ENCODE data around the gene ACVR1C. TPM values are rescaled to one million over a fixed set of nuclear protein-coding genes. Genes with fewer than 3 reads are reported as not detected.
"Not testable (repeated sequence)": the region's sequence is repeated elsewhere in the genome, so short reads cannot be mapped to it uniquely, and the experiment has no call there.

Gene ACVR1C
- total RNA-seq, 4 donors from 2014 or later, result 1.4 to 9.4 (median 5.4) TPM

DNA sequence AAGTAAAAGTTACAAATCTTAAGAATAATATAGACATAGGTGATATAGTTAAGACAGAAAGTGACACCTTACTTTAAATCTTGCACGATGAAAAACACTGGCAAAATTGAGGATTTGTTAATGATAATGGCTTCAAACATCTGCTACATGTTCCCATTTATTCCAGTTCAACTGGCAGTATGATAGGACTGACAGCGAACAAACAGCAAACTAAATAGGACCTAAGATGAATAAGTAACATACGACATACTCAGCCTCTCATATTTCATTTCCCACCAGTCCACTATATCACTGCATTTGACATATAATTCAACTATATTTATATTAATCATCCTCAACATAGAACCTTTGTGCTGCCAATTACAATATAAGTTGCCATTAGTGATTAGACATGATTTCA, 36.3 kb downstream of the ACVR1C start:
- Histone ChIP-seq H3K4me3 (no peak overlapping the region), H3K9me3 (no peaks in the 10 kb centered on the region), H3K27me3 (peaks cover 0 to 7% of the 10 kb centered on the region in 2 donors), H3K4me1 (peaks cover 0 to 15% (median 0%) of the 10 kb centered on the region in 4 donors), H3K27ac (no peak overlapping the region), H3K36me3 (no peaks in the 10 kb centered on the region)
- DNase-seq (ENCODE audit: low spot score in 2 of 2), result no peak
- 87 to 89% methylated on average over 3 of the region's 3 CpGs for WGBS, 2 donors
- no peak for TF ChIP-seq EP300 (IDR thresholded peaks at IDR 0.05)
- TF ChIP-seq, protein P1, sequence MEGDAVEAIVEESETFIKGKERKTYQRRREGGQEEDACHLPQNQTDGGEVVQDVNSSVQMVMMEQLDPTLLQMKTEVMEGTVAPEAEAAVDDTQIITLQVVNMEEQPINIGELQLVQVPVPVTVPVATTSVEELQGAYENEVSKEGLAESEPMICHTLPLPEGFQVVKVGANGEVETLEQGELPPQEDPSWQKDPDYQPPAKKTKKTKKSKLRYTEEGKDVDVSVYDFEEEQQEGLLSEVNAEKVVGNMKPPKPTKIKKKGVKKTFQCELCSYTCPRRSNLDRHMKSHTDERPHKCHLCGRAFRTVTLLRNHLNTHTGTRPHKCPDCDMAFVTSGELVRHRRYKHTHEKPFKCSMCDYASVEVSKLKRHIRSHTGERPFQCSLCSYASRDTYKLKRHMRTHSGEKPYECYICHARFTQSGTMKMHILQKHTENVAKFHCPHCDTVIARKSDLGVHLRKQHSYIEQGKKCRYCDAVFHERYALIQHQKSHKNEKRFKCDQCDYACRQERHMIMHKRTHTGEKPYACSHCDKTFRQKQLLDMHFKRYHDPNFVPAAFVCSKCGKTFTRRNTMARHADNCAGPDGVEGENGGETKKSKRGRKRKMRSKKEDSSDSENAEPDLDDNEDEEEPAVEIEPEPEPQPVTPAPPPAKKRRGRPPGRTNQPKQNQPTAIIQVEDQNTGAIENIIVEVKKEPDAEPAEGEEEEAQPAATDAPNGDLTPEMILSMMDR (IDR thresholded peaks at IDR 0.05), result no peak
- TF ChIP-seq POLR2A (IDR thresholded peaks at IDR 0.05), result no peak

DNA sequence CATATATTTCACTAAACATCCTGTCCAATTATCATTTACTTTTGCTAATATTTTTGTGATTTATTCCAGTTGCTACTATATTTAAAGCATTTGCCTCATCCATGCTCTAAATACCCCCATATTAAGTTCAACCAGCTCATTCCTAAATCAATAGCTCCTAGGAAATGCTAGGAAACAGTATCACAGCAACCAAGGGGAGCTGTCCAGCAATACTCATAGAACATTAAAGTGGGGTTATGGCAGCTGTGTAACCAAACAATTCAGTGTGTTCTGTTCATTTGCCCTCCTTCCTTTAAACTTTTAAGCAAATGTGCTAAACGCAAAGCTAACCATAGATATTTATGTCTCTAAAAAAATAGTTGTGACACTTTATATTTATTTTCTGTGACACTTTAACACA, 41.1 kb downstream of the ACVR1C start:
- Histone ChIP-seq H3K9me3 (peaks cover 0 to 9% (median 0%) of the 10 kb centered on the region in 4 donors), H3K36me3 (no peaks in the 10 kb centered on the region), H3K27me3 (no peaks in the 10 kb centered on the region), H3K4me3 (no peak overlapping the region), H3K4me1 (no peaks in the 10 kb centered on the region), H3K27ac (no peak overlapping the region)
- DNase-seq (ENCODE audit: low spot score in 2 of 2), result no peak
- 75 to 77% methylated on average over 1 of the region's 1 CpG for WGBS, 2 donors
- no peak for TF ChIP-seq EP300 (IDR thresholded peaks at IDR 0.05)
- TF ChIP-seq POLR2A (IDR thresholded peaks at IDR 0.05), result no peak
- TF ChIP-seq, protein P1 (IDR thresholded peaks at IDR 0.05), result no peak

DNA sequence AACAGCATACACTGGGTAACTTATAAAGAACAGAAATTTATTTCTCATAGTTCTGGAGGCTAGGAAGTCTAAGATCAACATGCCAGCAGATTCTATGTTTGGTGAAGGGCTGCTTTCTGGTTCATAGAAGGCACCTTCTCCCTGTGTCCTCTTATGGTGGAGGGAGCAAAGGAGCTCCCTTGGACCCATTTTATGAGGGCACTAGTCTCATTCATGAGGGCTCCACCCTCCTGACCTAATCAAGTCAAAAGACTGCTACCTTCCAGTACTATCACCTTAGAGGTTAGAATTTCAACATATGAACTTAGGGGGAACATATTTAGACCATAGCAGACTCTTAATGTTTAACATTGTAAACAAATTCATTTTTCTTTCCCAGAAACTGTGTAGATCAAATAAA, 54.5 kb downstream of the ACVR1C start:
- DNase-seq (ENCODE audit: low spot score in 2 of 2), result no peak
- H3K27me3 ChIP-seq, result no peaks in the 10 kb centered on the region
- no peak overlapping the region for H3K4me3 ChIP-seq
- H3K36me3 ChIP-seq, result no peaks in the 10 kb centered on the region
- TF ChIP-seq, protein P1 (IDR thresholded peaks at IDR 0.05), result no peak
- TF ChIP-seq EP300 (IDR thresholded peaks at IDR 0.05) (no peak), POLR2A (IDR thresholded peaks at IDR 0.05) (no peak)
- H3K4me1 ChIP-seq, result no peaks in the 10 kb centered on the region
- H3K9me3 ChIP-seq, result no peaks in the 10 kb centered on the region
- H3K27ac ChIP-seq, result no peak overlapping the region

DNA sequence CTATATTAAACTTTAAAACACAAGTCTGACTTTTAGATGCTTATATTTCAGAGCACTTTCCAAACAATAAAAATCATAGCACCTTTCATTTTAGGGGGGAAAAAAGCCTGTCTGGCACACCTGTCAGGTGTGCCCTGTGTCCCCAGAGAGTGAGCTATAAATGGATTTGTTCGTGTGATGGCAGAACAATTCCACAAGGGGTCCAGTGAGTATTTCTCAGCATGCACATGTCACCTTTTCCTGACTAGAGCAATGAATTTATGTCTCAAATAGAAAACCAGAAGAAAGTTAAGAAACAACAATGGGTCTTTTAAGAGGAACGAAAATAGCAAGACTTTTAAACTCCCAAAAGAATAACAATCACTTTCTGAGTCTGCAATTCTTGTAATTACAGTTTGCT, 55.9 kb downstream of the ACVR1C start:
- H3K27me3 ChIP-seq, result no peaks in the 10 kb centered on the region
- no peaks in the 10 kb centered on the region for H3K36me3 ChIP-seq
- no peak overlapping the region for H3K27ac ChIP-seq
- no peak overlapping the region for H3K4me3 ChIP-seq
- H3K4me1 ChIP-seq, result no peaks in the 10 kb centered on the region
- WGBS, 2 donors, result 21 to 26% methylated on average over 2 of the region's 2 CpGs
- no peaks in the 10 kb centered on the region for H3K9me3 ChIP-seq
- no peak for TF ChIP-seq POLR2A (IDR thresholded peaks at IDR 0.05)
- TF ChIP-seq, protein P1 (IDR thresholded peaks at IDR 0.05), result no peak
- TF ChIP-seq EP300 (IDR thresholded peaks at IDR 0.05), result no peak
- no peak for DNase-seq (ENCODE audit: low spot score in 2 of 2)

DNA sequence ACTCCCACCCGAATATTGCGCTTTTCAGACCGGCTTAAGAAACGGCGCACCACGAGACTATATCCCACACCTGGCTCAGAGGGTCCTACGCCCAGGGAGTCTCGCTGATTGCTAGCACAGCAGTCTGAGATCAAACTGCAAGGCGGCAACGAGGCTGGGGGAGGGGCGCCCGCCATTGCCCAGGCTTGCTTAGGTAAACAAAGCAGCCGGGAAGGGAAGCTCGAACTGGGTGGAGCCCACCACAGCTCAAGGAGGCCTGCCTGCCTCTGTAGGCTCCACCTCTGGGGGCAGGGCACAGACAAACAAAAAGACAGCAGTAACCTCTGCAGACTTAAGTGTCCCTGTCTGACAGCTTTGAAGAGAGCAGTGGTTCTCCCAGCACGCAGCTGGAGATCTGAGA, 62.0 kb downstream of the ACVR1C start:
- not testable (repeated sequence) for DNase-seq (ENCODE audit: low spot score in 2 of 2); H3K4me1 ChIP-seq; H3K27ac ChIP-seq; H3K27me3 ChIP-seq; H3K36me3 ChIP-seq; H3K4me3 ChIP-seq
- H3K9me3 ChIP-seq, result peaks cover 0 to 13% (median 0%) of the 10 kb centered on the region in 4 donors
- 50 to 66% methylated on average over 7 to 8 of the region's 15 CpGs for WGBS, 2 donors

DNA sequence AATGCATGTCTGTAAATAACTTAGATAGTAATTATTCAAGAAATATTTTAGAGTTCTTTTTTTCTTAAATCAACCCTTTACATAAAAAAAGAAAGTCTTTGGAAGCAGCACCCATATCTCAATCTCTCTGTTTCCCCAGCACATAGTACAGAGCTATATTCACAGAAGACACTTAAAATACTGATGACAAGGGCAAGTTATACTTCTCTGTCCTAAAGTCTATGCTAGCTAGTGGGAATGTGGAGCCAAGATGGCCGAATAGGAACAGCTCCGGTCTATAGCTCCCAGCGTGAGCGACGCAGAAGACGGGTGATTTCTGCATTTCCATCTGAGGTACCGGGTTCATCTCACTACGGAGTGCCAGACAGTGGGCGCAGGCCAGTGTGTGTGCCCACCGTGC, 62.6 kb downstream of the ACVR1C start:
- WGBS, 2 donors, result 93 to 96% methylated on average over 10 of the region's 10 CpGs
- not testable (repeated sequence) for H3K4me1 ChIP-seq; H3K36me3 ChIP-seq; H3K27me3 ChIP-seq; H3K27ac ChIP-seq; DNase-seq (ENCODE audit: low spot score in 2 of 2); H3K4me3 ChIP-seq
- H3K9me3 ChIP-seq, result peaks cover 0 to 13% (median 0%) of the 10 kb centered on the region in 4 donors
